Epidermal melanocyte (primary cell): ENCODE results near the gene LZTR1.
"Not testable (repeated sequence)": the region's sequence is repeated elsewhere in the genome, so short reads cannot be mapped to it uniquely, and the experiment has no call there.

ENCODE experiments used
- DNase-seq: peaks from one replicate; pipeline ENCODE4 v3.0.0; 2011; ENCODE audit warnings: low spot score; ENCODE audit not compliant: insufficient read length

The LZTR1 gene

DNA sequence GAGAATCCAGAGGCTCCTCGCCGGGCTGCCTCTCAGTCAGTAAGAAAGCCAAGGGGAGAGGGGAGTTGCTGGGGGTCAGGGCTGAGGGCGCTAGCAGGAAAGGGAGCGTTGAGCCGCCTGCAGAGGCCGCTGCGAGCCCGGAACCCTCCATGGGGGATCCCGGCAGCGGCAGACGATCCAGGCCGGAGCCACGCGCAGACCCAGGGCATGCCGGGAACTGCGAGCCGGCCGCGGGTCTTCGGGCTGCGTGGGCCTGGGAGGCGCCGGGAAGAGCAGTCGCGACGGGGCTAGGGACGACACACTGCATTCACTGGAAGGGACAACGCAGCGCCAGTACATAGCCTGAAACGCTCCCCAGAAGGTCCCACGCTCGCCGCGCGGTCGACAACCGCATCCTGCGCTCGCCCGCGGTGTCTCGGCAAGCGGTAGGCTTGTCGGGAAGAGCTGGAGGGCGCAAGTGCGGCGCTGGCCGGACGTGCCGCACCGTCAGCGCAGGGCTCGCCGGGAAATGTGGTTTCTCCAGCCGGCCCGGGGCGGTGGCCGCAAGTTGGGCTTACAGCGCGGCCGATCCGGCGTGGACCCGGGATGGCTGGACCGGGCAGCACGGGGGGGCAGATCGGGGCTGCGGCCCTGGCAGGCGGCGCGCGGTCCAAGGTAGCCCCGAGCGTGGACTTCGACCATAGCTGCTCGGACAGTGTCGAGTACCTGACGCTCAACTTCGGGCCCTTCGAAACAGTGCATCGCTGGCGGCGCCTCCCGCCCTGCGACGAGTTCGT, at the start of gene LZTR1:
Gene LZTR1, plus strand, starts transcription at position 511 of the 776 bp plus-strand sequence. Its CDS starts 75 bp downstream, at position 586.
- DNase-seq: peak; percentile 77

DNA sequence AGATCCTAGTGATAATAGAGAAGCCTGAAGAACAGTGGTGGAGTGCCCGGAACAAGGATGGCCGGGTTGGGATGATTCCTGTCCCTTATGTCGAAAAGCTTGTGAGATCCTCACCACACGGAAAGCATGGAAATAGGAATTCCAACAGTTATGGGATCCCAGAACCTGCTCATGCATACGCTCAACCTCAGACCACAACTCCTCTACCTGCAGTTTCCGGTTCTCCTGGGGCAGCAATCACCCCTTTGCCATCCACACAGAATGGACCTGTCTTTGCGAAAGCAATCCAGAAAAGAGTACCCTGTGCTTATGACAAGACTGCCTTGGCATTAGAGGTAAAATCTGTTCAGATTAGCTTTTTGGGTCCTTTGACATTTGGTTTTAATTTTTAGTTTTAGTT, 48.2 kb upstream of the LZTR1 start:
- no peak for DNase-seq

DNA sequence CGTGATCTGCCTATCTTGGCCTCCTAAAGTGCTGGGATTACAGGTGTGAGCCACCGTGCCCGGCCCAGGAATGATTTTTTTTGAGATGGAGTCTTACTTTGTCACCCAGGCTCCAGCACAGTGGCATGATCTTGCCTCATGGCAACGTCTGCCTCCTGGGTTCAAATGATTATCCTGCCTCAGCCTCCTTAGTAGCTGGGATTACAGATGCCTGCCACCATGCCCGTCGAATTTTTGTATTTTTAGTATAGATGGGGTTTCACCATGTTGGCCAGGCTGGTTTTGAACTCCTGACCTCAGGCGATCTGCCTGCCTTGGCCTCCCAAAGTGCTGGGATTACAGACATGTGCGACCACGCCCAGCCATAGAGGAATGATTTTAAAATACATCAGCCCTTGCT, 47.0 kb upstream of the LZTR1 start:
- DNase-seq: not testable (repeated sequence)

DNA sequence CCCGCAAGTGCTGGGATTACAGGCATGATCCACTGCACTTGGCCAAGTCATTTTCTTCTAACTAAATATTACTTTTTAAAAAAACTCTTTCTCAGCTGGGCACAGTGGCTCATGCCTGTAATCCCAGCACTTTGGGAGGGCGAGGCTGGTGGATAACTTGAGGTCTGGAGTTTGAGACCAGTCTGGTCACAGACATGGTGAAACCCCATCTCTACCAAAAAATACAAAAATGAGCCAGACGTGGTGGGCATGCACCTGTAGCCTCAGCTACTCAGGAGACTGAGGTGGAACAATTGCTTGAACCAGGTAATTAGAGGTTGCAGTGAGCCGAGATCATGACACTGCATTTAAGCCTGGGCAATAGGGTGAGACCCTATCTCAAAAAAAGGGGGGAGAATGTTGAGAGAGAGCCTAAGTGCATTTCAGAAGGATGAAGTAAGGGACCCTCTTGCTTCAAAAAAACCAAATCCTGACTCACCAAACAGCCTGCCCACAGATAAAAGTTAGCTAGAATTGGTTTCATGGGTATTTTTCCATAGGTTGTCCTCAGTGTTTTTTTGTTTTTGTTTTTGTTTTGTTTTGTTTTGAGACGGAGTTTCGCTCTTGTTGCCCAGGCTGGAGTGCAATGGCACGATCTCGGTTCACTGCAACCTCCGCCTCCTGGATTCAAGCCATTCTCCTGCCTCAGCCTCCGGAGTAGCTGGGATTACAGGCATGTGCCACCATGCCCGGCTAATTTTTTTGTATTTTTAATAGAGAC, 46.1 kb upstream of the LZTR1 start:
- DNase-seq: not testable (repeated sequence)

- DNase-seq: no peak
These were observed 44.9 kb upstream of the LZTR1 start for GRCh38 chr22:20937031-20937793.

GRCh38 chr22:20937794-20938671, 44.1 kb upstream of the LZTR1 start:
- DNase-seq: no peak

DNA sequence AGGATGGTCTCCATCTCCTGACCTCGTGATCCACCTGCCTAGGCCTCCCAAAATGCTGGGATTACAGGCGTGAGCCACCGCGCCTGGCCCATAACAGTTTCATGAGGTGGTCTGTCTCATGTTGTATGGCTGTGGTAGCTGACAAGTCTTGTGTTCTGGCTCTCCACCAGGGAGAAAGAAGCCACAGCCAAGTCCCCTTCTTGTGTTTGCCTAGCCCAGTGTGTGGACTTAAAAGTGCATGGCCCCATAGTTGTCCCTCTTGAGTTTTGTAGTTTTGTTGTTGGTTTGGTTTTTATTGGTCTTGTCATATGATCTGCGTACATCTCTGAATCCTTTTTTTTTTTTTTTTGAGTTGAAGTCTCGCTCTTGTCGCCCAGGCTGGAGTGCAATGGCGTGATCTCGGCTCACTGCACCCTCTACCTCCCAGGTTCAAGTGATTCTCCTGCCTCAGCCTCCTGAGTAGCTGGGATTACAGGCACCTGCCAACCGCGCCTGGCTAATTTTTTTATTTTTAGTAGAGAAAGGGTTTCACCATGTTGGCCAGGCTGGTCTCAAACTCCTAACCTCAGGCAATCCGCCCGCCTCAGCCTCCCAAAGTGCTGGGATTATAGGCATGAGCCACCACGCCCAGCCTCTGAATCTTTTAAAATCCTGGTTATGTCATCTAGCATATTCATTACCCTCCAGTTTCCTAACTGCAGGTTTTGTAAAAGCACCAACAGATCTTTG, 42.5 kb upstream of the LZTR1 start:
- not testable (repeated sequence) for DNase-seq

GRCh38 chr22:20940186-20940651, 41.9 kb upstream of the LZTR1 start:
- peak; percentile 25 for DNase-seq

DNA sequence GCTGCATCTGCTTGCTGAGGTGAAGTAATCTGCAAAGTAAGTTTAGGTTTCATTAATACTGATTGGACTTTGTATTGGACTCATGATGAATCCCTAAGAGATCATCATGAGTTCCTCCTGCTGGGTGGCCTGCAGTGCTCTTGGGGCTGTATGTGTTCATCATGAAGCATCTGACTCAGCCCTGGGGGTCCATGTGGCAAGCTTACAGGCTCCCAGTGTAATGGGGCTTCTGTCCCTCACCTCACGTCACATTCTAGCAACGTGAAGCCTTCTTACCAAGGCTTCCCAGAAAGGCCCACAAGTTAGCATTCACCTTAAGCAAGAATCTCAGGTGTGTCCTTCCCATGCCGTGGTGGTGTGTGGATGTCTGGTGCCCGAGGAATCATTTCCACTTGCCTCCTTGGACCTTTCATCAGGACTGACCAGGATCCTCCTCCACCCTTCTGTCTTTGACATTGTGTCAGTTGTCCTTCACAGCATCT, 41.2 kb upstream of the LZTR1 start:
- DNase-seq: no peak

DNA sequence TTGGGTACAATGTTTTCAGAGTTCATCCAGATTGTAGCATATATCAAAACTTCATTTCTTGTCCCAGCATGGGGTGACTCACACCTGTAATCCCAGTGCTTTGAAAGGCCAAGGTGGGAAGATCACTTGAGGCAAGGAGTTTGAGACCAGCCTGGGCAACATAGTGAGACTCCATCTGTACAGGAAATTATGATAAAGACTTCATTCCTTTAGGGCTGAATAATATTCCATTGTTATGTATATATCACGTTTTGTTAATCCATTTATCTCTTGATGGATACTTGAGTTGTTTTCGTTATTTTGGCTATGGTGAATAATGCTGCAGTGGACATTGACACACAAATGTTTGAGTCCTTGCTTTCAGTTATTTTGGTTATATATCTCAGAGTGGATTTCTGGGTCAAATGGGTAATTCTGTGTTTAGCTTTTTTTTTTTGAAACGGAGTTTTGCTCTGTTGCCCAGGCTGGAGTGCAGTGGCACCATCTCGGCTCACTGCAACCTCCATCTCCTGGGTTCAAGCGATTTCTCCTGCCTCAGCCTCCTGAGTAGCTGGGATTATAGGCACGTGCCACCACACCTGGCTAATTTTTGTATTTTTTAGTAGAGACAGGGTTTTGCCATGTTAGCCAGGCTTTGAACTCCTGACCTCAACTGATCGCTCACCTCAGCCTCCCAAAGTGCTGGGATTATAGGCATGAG, 39.7 kb upstream of the LZTR1 start:
- DNase-seq: not testable (repeated sequence)

GRCh38 chr22:20943104-20943933, 38.8 kb upstream of the LZTR1 start:
- DNase-seq: no peak

- DNase-seq: no peak
These were observed 38.1 kb upstream of the LZTR1 start for GRCh38 chr22:20944042-20944441.

DNA sequence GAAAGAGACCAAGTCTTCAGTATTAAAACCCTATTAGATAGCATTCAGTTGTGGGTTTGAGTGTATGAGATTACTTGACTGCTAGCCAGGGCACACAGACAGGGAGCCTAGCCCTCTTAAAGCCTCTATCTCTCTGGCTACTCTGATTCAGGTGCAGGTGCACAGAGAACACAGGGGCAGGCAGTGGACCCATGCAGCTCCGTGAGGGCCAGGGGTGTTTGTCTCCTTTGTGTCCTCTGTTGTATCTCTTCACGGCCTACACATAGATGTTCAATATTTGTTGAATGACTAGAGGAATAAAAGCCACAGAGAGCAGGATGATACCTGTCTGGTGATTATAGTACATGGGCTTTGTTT, 36.5 kb upstream of the LZTR1 start:
- DNase-seq: no peak

DNA sequence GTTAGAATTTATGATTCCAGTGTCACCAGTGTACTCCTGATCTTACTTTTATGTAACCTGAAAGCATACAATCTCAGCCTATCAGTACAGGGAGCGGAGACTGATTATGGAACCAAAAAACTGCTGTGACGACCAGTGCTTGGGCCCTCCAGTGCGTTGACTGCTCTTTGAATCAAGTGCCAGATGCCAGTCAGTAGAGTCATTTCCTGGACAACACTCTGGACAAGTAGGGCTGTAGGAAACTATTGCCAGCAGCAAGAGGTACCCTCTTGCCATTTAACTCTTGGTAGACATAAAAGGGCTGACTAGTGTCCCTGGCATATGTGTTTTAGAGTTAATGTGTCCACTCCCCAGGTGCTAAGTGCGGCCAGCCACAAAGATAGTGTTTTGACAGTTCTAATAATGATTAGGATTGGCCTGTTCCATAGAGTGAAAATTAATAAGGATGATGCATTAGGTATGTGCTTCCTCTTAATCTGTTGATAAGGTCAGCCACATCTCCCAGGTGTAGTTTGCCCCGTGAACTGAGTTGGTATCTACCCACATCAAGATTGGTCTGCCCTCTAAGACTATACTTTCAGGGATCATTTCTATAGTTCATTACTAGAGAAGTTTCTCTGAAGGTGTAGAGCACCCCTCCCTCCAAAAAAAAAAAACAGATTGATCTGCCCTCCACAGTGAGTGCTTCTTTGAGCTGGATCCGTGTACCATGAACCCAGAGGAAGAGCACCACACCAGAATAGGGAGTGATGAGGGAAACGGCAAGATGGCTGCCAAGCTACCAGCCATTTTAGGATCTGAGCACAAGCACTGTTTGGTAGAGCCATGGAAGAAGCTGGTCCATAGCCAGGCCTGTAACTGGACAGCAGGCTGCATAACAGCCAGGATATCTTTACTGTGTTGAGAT, 35.8 kb upstream of the LZTR1 start:
- DNase-seq: no peak

- DNase-seq: no peak
These were observed 35.1 kb upstream of the LZTR1 start for GRCh38 chr22:20946991-20947390.

DNA sequence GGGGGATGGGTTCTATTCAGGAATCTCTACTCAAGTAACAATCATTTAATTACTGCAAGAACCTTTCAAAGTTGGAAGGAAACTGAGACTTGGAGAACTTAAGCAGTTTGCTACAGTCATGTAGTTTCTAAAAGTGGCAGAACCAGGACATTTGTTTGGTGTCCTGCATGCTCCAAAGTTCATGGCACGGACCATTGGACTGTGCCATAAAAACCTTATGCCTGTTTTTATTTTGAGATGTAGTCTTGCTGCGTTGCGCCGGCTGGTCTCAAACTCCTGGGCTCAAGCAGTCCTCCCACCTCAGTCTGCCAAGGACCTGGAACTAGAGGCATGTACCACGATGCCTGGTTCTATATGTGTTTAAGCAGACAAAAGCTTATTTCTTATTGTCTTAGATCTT, 33.6 kb upstream of the LZTR1 start:
- DNase-seq: no peak

GRCh38 chr22:20948989-20949388, 33.1 kb upstream of the LZTR1 start:
- no peak for DNase-seq
